ENCODE measurements around the gene SLC4A8.

Gene SLC4A8

GRCh38 chr12:51549637-51550036 lies 125.0 kb downstream of the SLC4A8 start:
- TF ChIP-seq ZNF274 (IDR thresholded peaks at IDR 0.05; ENCODE audit: low read depth, low read length): no peak
- H3K4me3 ChIP-seq (ENCODE audit: low read length): no peak overlapping the region
